ENCODE results near the gene CKLF.

- no peak for TF ChIP-seq CTCF (IDR thresholded peaks at IDR 0.05)
- no peak for TF ChIP-seq POLR2A (IDR thresholded peaks at IDR 0.05)
Measured at GRCh38 chr16:66566051-66566901, 13.9 kb downstream of the CKLF start, which contains the start of gene CMTM1.
